CD4-positive, alpha-beta memory T cell (primary cell): ENCODE data around the gene KMT2A. TPM values are rescaled to one million over a fixed set of nuclear protein-coding genes. Genes with fewer than 3 reads are reported as not detected.
A peak's percentile ranks its signal among the peaks of the same experiment; 100 is the strongest.

Experiments
- CTCF ChIA-PET: fragments of 350-600 bp; sonication (Branson Sonifier 250); formaldehyde crosslinking; loops from one replicate; lab custom pipeline; 2021; ENCODE audit warnings: inconsistent platforms; ENCODE audit not compliant: partially characterized antibody; lab: Charles Lee
- POLR2A ChIA-PET: fragments of 350-600 bp; sonication (Branson Sonifier 250); formaldehyde crosslinking; loops from one replicate; lab custom pipeline; 2021; ENCODE audit not compliant: partially characterized antibody; lab: Charles Lee
- DNase-seq, 5 donors: peaks; one replicate each; pipeline versions ENCODE4 v3.0.0 to v3.0.0-alpha.2; 2020 to 2022; ENCODE audit warnings: mixed read lengths in 1 of 5
- H3K27ac ChIP-seq: one replicate; pipeline ENCODE4 v1.7.0; 2013; ENCODE audit warnings: low read depth, low read length
- H3K27me3 ChIP-seq: 2 replicates; pipeline ENCODE4 v1.7.0; 2013; ENCODE audit warnings: mild to moderate bottlenecking, low read length, moderate library complexity; ENCODE audit not compliant: insufficient read depth
- H3K36me3 ChIP-seq: 2 replicates; pipeline ENCODE4 v1.7.0; 2013; ENCODE audit warnings: mild to moderate bottlenecking, low read length, moderate library complexity; ENCODE audit not compliant: insufficient read depth
- H3K4me1 ChIP-seq: 2 replicates; pipeline ENCODE4 v1.7.0; 2013; ENCODE audit warnings: mild to moderate bottlenecking, low read length, moderate library complexity; ENCODE audit not compliant: insufficient read depth
- H3K4me3 ChIP-seq, 2 donors: one replicate each; pipeline ENCODE4 v1.7.0; 2013; ENCODE audit warnings: low read length in 2 of 2, mild to moderate bottlenecking in 1 of 2
- H3K9me3 ChIP-seq, 2 donors: one replicate each; pipeline ENCODE4 v1.7.0; 2013; ENCODE audit warnings: low read length in 2 of 2, control low read depth in 1 of 2; ENCODE audit not compliant: control insufficient read depth in 1 of 2
- H3K27ac Mint-ChIP-seq, 7 donors: one replicate each; pipeline ENCODE4 v1.8.0; 2020 to 2021; ENCODE audit warnings: mixed read lengths in 7 of 7, mild to moderate bottlenecking in 6 of 7, inconsistent platforms in 3 of 7, moderate library complexity in 3 of 7
- H3K27me3 Mint-ChIP-seq, 2 donors: one replicate each; pipeline ENCODE4 v1.8.0; 2020 to 2021; ENCODE audit warnings: mixed read lengths in 2 of 2
- H3K36me3 Mint-ChIP-seq, 2 donors: one replicate each; pipeline ENCODE4 v1.8.0; 2020 to 2021; ENCODE audit warnings: mixed read lengths in 2 of 2, inconsistent platforms in 1 of 2, mild to moderate bottlenecking in 1 of 2
- H3K4me1 Mint-ChIP-seq, 4 donors: one replicate each; pipeline ENCODE4 v1.8.0; 2020 to 2021; ENCODE audit warnings: mixed read lengths in 4 of 4, mild to moderate bottlenecking in 1 of 4
- H3K4me3 Mint-ChIP-seq, 8 donors: one replicate each; pipeline ENCODE4 v1.8.0; 2020 to 2021; ENCODE audit warnings: mixed read lengths in 8 of 8, mild to moderate bottlenecking in 7 of 8, moderate library complexity in 6 of 8, inconsistent platforms in 3 of 8
- H3K9me3 Mint-ChIP-seq, 8 donors: one replicate each; pipeline ENCODE4 v1.8.0; 2020 to 2021; ENCODE audit warnings: mixed read lengths in 8 of 8, mild to moderate bottlenecking in 5 of 8, inconsistent platforms in 3 of 8, moderate library complexity in 1 of 8
- intact Hi-C: fragments of 100-400 bp; cut with micrococcal nuclease; formaldehyde crosslinking; loops from one replicate; pipeline ENCODE4 v1.15.1; 2023
- polyA plus RNA-seq, 2 donors: library from polyadenylated mRNA; unstranded; fragments of 300-500 nt; fragmentation: Illumina TruSeq; gene quantifications; one replicate each; pipeline ENCODE4 v1.2.3, GENCODE V29; 2021
- total RNA-seq, 2 experiments: library from RNA; stranded (reverse); gene quantifications; one replicate each; pipeline ENCODE4 v1.2.3, GENCODE V29; 2021

Gene KMT2A
- total and polyA plus RNA-seq, 4 experiments from 2014 or later: 4.6 to 202 (median 118) TPM

DNA sequence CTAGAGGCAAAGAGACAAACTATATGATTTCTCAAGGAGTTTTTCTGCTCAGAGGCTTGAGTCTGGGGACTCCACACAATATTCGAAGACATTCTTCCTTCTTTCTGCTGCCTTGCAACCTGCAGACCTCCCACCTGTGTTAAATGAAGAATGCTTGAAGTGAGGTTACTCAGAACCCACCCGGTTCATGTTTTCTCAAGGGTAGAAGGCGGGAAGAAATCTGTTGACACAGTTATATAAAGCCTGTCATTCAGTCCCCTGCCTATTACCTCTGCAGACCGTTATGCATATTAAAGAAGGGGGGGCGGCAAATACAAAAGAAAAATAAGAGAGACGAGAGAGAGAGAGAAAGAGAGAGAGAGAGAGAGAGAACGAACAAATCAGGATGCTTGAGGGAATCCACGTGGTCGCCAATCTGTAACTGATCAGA is 2.2 kb upstream of the KMT2A start:
- CTCF ChIA-PET: no interaction called here
- H3K36me3 Mint-ChIP-seq: peaks cover 0 to 33% of the 10 kb centered on the region in 2 donors
- intact Hi-C loops: no loop called here

GRCh38 chr11:118434553-118435289 is 1.6 kb upstream of the KMT2A start:
- peaks cover 14 to 52% (median 20%) of the 10 kb centered on the region in 4 donors for H3K4me1 Mint-ChIP-seq
- POLR2A ChIA-PET: interaction anchor here (0.6 to 6.8 kb wide), 31 partner anchors 9 to 478 kb away, joined by 3 to 163 read pairs (median 5); partner anchors contain the start of genes ARCN1, ATP5MG, CD3D and DDX6
- H3K27ac ChIP-seq: peak overlapping the region; percentile 92

More for the DNA sequence above, 2.2 kb upstream of the KMT2A start:
- Histone ChIP-seq H3K27ac (peak overlapping the region; percentile 92), H3K4me1 (peaks cover 11% of the 10 kb centered on the region), H3K9me3 (no peaks in the 10 kb centered on the region), H3K36me3 (no peaks in the 10 kb centered on the region), H3K4me3 (peak overlapping the region; percentile 82 to 92), H3K27me3 (no peaks in the 10 kb centered on the region)
- Mint-ChIP-seq H3K27ac (peak overlapping the region; percentile 36 to 99 (median 96)), H3K27me3 (peaks cover 1 to 7% of the 10 kb centered on the region in 2 donors), H3K9me3 (peaks cover 0 to 3% (median 0%) of the 10 kb centered on the region in 8 donors), H3K4me1 (peaks cover 9 to 46% (median 14%) of the 10 kb centered on the region in 4 donors), H3K4me3 (peak overlapping the region; percentile 87 to 99 (median 94))
- POLR2A ChIA-PET: interaction anchor here (0.6 to 6.8 kb wide), 9 partner anchors 11 to 232 kb away, joined by 3 to 163 read pairs (median 3); partner anchors contain the start of gene ATP5MG
- peak in 3 of 5 donors; percentile 54 to 61 (median 57) for DNase-seq

DNA sequence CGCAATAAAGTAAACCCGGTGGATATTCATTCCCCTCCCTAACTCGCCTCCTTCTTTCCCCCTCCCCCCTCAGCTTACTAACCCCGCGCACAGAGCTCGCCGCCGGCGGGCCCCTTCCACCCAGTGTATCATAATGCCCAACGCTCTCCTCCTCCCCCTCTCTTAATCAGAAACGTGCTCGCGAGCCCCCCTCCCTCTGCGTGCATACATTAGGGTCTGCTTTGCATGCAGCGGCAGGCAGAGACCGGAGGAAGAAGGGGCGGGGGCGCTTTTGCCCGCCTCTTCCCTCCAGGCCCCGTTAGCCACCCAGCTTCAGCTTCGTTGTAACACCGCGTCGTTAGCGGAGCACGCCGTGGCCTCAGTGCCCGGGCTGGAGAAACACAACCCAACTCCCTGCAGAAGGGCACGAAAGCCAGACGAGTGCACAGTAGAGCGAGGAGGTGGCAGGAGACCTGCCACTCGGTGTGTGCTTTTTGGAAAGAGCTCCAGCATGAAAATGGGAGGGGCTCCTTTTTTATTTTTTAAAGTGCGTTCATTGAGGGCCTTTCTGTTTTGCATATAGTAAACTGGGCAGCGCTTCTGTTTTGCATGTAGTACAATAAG is 901 bp upstream of the KMT2A start:
- Histone ChIP-seq H3K4me3 (peak overlapping the region; percentile 82 to 92), H3K36me3 (no peaks in the 10 kb centered on the region), H3K27me3 (no peaks in the 10 kb centered on the region), H3K9me3 (no peaks in the 10 kb centered on the region), H3K4me1 (peaks cover 24% of the 10 kb centered on the region), H3K27ac (peak overlapping the region; percentile 92)
- peaks cover 0 to 44% of the 10 kb centered on the region in 2 donors for H3K36me3 Mint-ChIP-seq
- H3K9me3 Mint-ChIP-seq: peaks cover 0 to 3% (median 0%) of the 10 kb centered on the region in 8 donors
- H3K4me1 Mint-ChIP-seq: peaks cover 21 to 59% (median 27%) of the 10 kb centered on the region in 4 donors
- peak overlapping the region; percentile 87 to 99 (median 94) for H3K4me3 Mint-ChIP-seq
- H3K27ac Mint-ChIP-seq: peak overlapping the region; percentile 93 to 99 (median 97)
- H3K27me3 Mint-ChIP-seq: peaks cover 1 to 7% of the 10 kb centered on the region in 2 donors
- intact Hi-C loops: loop anchor here (5.0 kb wide), 3 partner anchors 128 to 582 kb away; partner anchors contain the start of genes ARCN1, RPS25 and TRAPPC4
- ChIA-PET POLR2A (interaction anchor here (0.6 to 6.8 kb wide), 40 partner anchors 8 to 1257 kb away, joined by 3 to 163 read pairs (median 5); partner anchors contain the start of genes ARCN1, ATP5MG, CD3D and DDX6), CTCF (interaction anchor here (0.6 to 1.8 kb wide), 8 partner anchors 10 to 237 kb away, joined by 3 to 5 read pairs (median 3); no protein-coding TSS in a partner anchor)
- peak in 1 of 5 donors; percentile 77 for DNase-seq

More at GRCh38 chr11:118434553-118435289, 1.6 kb upstream of the KMT2A start:
- Histone ChIP-seq H3K4me3 (peak overlapping the region; percentile 82 to 92), H3K4me1 (peaks cover 17% of the 10 kb centered on the region), H3K9me3 (no peaks in the 10 kb centered on the region), H3K36me3 (no peaks in the 10 kb centered on the region), H3K27me3 (no peaks in the 10 kb centered on the region)
- Mint-ChIP-seq H3K36me3 (peaks cover 0 to 37% of the 10 kb centered on the region in 2 donors), H3K4me3 (peak overlapping the region; percentile 87 to 99 (median 94)), H3K9me3 (peaks cover 0 to 3% (median 0%) of the 10 kb centered on the region in 8 donors), H3K27ac (peak overlapping the region; percentile 93 to 99 (median 97)), H3K27me3 (peaks cover 1 to 7% of the 10 kb centered on the region in 2 donors)
- peak in 4 of 5 donors; percentile 1 to 77 (median 35) for DNase-seq
- intact Hi-C loops: loop anchor here (5.0 kb wide), 3 partner anchors 127 to 583 kb away; partner anchors contain the start of genes ARCN1, RPS25 and TRAPPC4
- CTCF ChIA-PET: interaction anchor here (0.9 to 1.8 kb wide), 5 partner anchors 10 to 55 kb away, joined by 3 to 5 read pairs (median 4); no protein-coding TSS in a partner anchor

- intact Hi-C loops: loop anchor here (1.0 to 5.0 kb wide), 5 partner anchors 35 to 581 kb away; partner anchors contain the start of genes ARCN1, ATP5MG, RPS25 and TRAPPC4
- H3K27me3 Mint-ChIP-seq: peaks cover 1 to 7% of the 10 kb centered on the region in 2 donors
- H3K36me3 Mint-ChIP-seq: peaks cover 0 to 55% of the 10 kb centered on the region in 2 donors
- POLR2A ChIA-PET: interaction anchor here (0.6 to 6.8 kb wide), 35 partner anchors 8 to 1258 kb away, joined by 3 to 163 read pairs (median 5); partner anchors contain the start of genes ARCN1, ATP5MG, CD3D and CEP164
- H3K27ac Mint-ChIP-seq: peak overlapping the region; percentile 94 to 98 (median 97)
- CTCF ChIA-PET: interaction anchor here (0.8 kb wide), 1 partner anchor 57 kb away, joined by 3 read pairs; no protein-coding TSS in a partner anchor
- Histone ChIP-seq H3K9me3 (no peaks in the 10 kb centered on the region), H3K4me1 (peaks cover 37% of the 10 kb centered on the region), H3K4me3 (peak overlapping the region; percentile 67 to 90), H3K27ac (peak overlapping the region; percentile 92), H3K27me3 (no peaks in the 10 kb centered on the region), H3K36me3 (no peaks in the 10 kb centered on the region)
- peak overlapping the region; percentile 88 to 98 (median 93) for H3K4me3 Mint-ChIP-seq
- peak in 1 of 5 donors; percentile 76 for DNase-seq
- H3K9me3 Mint-ChIP-seq: peaks cover 0 to 3% (median 0%) of the 10 kb centered on the region in 8 donors
- peaks cover 32 to 72% (median 38%) of the 10 kb centered on the region in 4 donors for H3K4me1 Mint-ChIP-seq
These were observed 431 bp downstream of the KMT2A start for GRCh38 chr11:118436639-118437207.

DNA sequence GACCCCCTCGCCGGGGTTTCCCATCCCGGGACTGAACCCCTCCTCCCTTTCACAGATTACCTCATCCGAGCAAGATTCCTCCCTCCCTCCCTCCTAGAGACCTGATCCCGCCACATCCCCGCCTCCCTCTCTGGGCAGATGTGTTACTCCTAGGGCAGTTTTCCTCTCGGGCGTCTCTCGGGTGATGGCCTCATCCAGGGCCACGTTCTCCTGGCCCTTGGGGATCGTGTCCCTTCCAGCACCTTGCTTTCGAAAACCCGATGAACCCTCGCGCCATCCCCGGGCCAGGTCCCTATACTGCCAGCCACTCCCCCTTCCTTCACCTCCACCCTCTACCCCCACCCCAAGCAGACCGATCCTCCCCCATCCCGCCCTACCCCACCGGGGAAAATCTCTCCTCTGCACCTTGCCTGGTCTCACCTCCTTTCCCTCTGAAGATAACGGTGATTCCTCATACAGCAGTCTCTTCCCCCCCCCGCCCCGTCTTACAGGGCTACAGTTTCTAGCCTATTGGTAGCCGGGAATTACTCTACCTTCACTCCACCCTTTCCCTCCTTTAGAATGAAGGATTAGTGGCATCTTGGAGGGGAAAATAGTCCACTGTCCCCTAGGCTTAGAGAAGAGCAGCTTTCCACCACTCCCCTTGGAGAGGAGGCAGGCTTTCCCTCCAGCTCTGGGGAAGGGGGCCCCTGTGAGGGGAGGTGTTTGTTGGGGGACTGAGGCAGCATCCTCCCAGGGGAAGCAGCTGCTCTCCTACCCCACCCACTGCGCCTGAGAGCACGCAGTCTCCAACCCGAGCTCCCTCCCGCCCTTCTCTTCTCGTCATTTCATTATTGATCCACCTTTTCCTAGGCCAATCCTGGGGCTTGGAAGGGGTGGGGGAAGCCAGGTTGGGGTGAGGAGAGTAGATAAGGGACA is 1.2 kb downstream of the KMT2A start:
- Histone ChIP-seq H3K36me3 (no peaks in the 10 kb centered on the region), H3K27me3 (no peaks in the 10 kb centered on the region), H3K4me3 (peak overlapping the region; percentile 67 to 90), H3K4me1 (peaks cover 45% of the 10 kb centered on the region), H3K27ac (peak overlapping the region; percentile 92), H3K9me3 (no peaks in the 10 kb centered on the region)
- DNase-seq: peak; percentile 38 to 80 (median 40)
- peaks cover 0 to 3% (median 0%) of the 10 kb centered on the region in 8 donors for H3K9me3 Mint-ChIP-seq
- peaks cover 1 to 7% of the 10 kb centered on the region in 2 donors for H3K27me3 Mint-ChIP-seq
- peak overlapping the region; percentile 94 to 98 (median 97) for H3K27ac Mint-ChIP-seq
- peak overlapping the region; percentile 88 to 98 (median 93) for H3K4me3 Mint-ChIP-seq
- CTCF ChIA-PET: no interaction called here
- peaks cover 0 to 61% of the 10 kb centered on the region in 2 donors for H3K36me3 Mint-ChIP-seq
- intact Hi-C loops: loop anchor here (1.0 to 5.0 kb wide), 5 partner anchors 9 to 580 kb away; partner anchors contain the start of genes ARCN1, RPS25 and TRAPPC4
- POLR2A ChIA-PET: interaction anchor here (0.6 to 6.8 kb wide), 8 partner anchors 29 to 218 kb away, joined by 3 to 163 read pairs (median 6); partner anchors contain the start of genes ARCN1, ATP5MG, MPZL3 and UBE4A
- peaks cover 38 to 79% (median 45%) of the 10 kb centered on the region in 4 donors for H3K4me1 Mint-ChIP-seq
